Prostate gland (tissue), 2 donors: Measurements from ENCODE around the gene EHMT2. TPM values are rescaled to one million over a fixed set of nuclear protein-coding genes. Genes with fewer than 3 reads are reported as not detected.

ENCODE experiments used
- DNase-seq: peaks from one replicate; pipeline ENCODE4 v3.0.0-alpha.2; 2019; ENCODE audit warnings: low spot score
- H3K27ac ChIP-seq, 2 donors: fragments of 200-600 bp; sonication (generic); 2 replicates each; pipeline ENCODE4 v1.5.1; 2017 to 2019
- H3K27me3 ChIP-seq: fragments of 200-600 bp; sonication (generic); replicated peaks from 2 replicates; pipeline ENCODE4 v1.5.1; 2019; ENCODE audit not compliant: insufficient read depth
- H3K36me3 ChIP-seq, 2 donors: fragments of 200-600 bp; sonication (generic); 1 replicate in 1 of 2; 2 replicates in 1 of 2; pipeline versions ENCODE4 v1.5.1 to v1.8.1; 2017 to 2019
- H3K4me1 ChIP-seq: fragments of 200-600 bp; sonication (generic); replicated peaks from 2 replicates; pipeline ENCODE4 v1.5.1; 2019
- H3K4me3 ChIP-seq, 2 donors: fragments of 200-600 bp; sonication (generic); 2 replicates each; pipeline ENCODE4 v1.5.1; 2017 to 2019
- H3K9me3 ChIP-seq: fragments of 200-600 bp; sonication (generic); 2 replicates; pipeline ENCODE4 v1.5.1; 2017
- CTCF ChIP-seq, 4 experiments: fragments of 200-600 bp in 2 of 4; fragments of 450-650 bp in 2 of 4; sonication (generic) in 2 of 4; IDR thresholded peaks; 1 replicate in 3 of 4; 2 replicates in 1 of 4; pipeline ENCODE4 v1.5.1; 2016 to 2019; ENCODE audit warnings: antibody characterized with exemption in 4 of 4, mild to moderate bottlenecking in 2 of 4, moderate library complexity in 2 of 4
- POLR2A ChIP-seq: fragments of 450-650 bp; IDR thresholded peaks from one replicate; pipeline ENCODE4 v1.6.1; 2016; ENCODE audit warnings: antibody characterized with exemption, mild to moderate bottlenecking
- POLR2AphosphoS5 ChIP-seq: sonication (generic); formaldehyde crosslinking; IDR thresholded peaks from one replicate; pipeline ENCODE4 v1.6.1; 2017; ENCODE audit warnings: antibody characterized with exemption
- WGBS: methylation state at CpG from one replicate; pipeline ENCODE4 v1.1.5; 2018; 5-methylcytosine and 5-hydroxymethylcytosine counted together
- intact Hi-C: fragments of 100-400 bp; cut with DNase I; formaldehyde crosslinking; loops from one replicate; pipeline ENCODE4 v1.14.2; 2022
- total RNA-seq, 2 donors: library from RNA; depleted of rRNA; stranded (reverse); fragments of >200 nt; gene quantifications; one replicate each; pipeline ENCODE4 v1.1.0, GENCODE V29; 2016

EHMT2 gene
- total RNA-seq, 2 donors from 2014 or later: 53.6 to 92.8 TPM

DNA sequence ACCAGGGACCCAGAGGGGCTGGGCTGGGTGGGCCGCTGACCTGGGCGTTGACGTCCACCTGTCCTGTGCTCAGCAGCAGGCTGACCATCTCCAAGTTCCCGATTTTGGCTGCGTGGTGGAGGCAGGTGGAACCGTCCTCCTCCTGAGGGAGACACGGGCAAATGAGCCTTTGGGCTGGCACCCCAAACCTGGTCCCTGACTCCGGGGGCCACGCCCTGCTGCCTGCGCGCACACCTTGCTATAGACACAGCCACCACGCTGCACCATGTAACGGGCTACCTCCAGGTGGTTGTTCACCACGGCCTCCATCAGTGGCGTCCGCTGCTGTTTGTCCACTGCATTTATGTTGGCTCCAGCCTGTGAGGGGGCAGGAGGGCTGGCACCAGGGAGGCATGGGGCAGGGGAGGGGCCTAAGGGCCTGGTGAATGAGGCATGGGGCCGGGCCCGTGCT, 10.9 kb downstream of the EHMT2 start:
- Histone ChIP-seq H3K27me3 (no peaks in the 10 kb centered on the region), H3K4me1 (no peaks in the 10 kb centered on the region), H3K9me3 (no peaks in the 10 kb centered on the region), H3K36me3 (peaks cover 20 to 36% of the 10 kb centered on the region in 2 donors), H3K4me3 (no peak overlapping the region), H3K27ac (no peak overlapping the region)
- whole genome bisulfite sequencing: 88% methylated on average over 18 of the region's 18 CpGs
- intact Hi-C loops: no loop called here
- no peak for TF ChIP-seq CTCF (IDR thresholded peaks at IDR 0.05)
- TF ChIP-seq POLR2A: no peak
- TF ChIP-seq POLR2AphosphoS5: no peak
- DNase-seq: no peak

DNA sequence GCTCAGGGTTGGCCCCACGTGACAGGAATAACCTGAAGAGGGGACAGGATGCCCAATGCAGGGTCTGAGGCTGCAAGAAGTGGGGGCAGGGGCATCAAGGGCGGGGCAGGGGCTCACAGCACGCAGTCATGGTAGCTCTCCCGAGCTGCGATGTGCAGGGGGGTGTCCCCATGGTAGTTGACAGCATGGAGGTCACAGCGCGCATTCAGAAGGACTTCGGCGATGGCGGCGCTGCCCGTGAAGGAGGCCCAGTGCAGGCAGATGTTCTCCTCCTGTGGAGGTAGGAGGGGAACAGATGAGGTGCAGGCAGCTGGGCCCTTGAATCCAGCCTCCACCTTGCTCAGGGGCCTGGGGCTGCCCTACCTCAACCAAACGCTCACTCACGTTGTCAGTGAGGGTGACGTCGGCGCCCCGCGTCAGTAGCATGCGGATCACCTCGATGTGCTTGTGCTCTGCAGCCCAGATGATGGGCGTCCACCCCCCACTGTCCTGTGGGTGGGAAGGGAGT, 12.9 kb downstream of the EHMT2 start:
- no peak for TF ChIP-seq CTCF (IDR thresholded peaks at IDR 0.05)
- no peak for TF ChIP-seq POLR2AphosphoS5
- TF ChIP-seq POLR2A: no peak
- DNase-seq: no peak
- Histone ChIP-seq H3K27ac (no peak overlapping the region), H3K9me3 (no peaks in the 10 kb centered on the region), H3K27me3 (no peaks in the 10 kb centered on the region), H3K4me3 (no peak overlapping the region), H3K36me3 (peaks cover 22 to 36% of the 10 kb centered on the region in 2 donors), H3K4me1 (no peaks in the 10 kb centered on the region)
- 94% methylated on average over 22 of the region's 22 CpGs for WGBS
- intact Hi-C loops: no loop called here

- Histone ChIP-seq H3K27ac (no peak overlapping the region), H3K36me3 (peaks cover 22 to 36% of the 10 kb centered on the region in 2 donors)
These were observed 13.8 kb downstream of the EHMT2 start for GRCh38 chr6:31883676-31884075.

DNA sequence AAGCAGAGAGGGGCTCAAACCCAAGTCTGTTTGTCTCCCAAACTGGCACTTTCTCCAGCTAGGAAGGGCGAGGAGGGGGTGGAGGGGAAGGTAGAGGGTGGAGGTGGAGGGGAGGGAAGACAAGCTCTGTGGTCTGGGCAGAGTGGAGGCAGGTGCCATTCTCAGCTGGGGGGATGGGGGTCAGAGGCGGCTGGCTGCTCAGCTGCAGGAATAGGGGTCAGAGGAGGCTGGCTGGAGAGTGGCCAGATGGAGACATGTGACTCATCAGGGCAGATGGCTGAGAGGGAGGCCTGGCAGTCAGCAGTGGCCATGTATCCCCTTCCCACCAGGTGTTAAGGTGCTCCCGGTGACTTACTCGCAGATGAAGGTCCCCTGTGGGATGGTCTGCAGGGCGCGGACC, 15.2 kb downstream of the EHMT2 start:
- no peak overlapping the region for H3K4me3 ChIP-seq
- peaks cover 22 to 25% of the 10 kb centered on the region in 2 donors for H3K36me3 ChIP-seq
- H3K9me3 ChIP-seq: no peaks in the 10 kb centered on the region
- no peaks in the 10 kb centered on the region for H3K4me1 ChIP-seq
- TF ChIP-seq CTCF (IDR thresholded peaks at IDR 0.05) (no peak), POLR2A (no peak), POLR2AphosphoS5 (no peak)
- intact Hi-C loops: no loop called here
- DNase-seq: no peak
- 81% methylated on average over 6 of the region's 6 CpGs for WGBS
- no peaks in the 10 kb centered on the region for H3K27me3 ChIP-seq
- no peak overlapping the region for H3K27ac ChIP-seq

More at GRCh38 chr6:31883676-31884075, 13.8 kb downstream of the EHMT2 start:
- no peak for TF ChIP-seq POLR2AphosphoS5
- TF ChIP-seq POLR2A: no peak
- no peak for TF ChIP-seq CTCF (IDR thresholded peaks at IDR 0.05)
- no peak overlapping the region for H3K4me3 ChIP-seq
- no peaks in the 10 kb centered on the region for H3K9me3 ChIP-seq
- no peaks in the 10 kb centered on the region for H3K4me1 ChIP-seq
- H3K27me3 ChIP-seq: no peaks in the 10 kb centered on the region
- intact Hi-C loops: no loop called here
- 88% methylated on average over 12 of the region's 12 CpGs for WGBS
- no peak for DNase-seq

- no peak for TF ChIP-seq POLR2A
- TF ChIP-seq POLR2AphosphoS5: no peak
- no peak for TF ChIP-seq CTCF (IDR thresholded peaks at IDR 0.05)
- DNase-seq: no peak
- Histone ChIP-seq H3K4me3 (no peak overlapping the region), H3K4me1 (no peaks in the 10 kb centered on the region), H3K9me3 (no peaks in the 10 kb centered on the region), H3K36me3 (peaks cover 19 to 22% of the 10 kb centered on the region in 2 donors), H3K27ac (peak overlapping the region; percentile 98), H3K27me3 (no peaks in the 10 kb centered on the region)
- intact Hi-C loops: no loop called here
- 82% methylated on average over 9 of the region's 9 CpGs for WGBS
These were observed 16.2 kb downstream of the EHMT2 start for GRCh38 chr6:31881136-31881859.
